Activated B cell treated with CpG ODN at 0.5 μM for 24 hours (primary cell): ENCODE results near the gene KATNB1. TPM values are rescaled to one million over a fixed set of nuclear protein-coding genes. Genes with fewer than 3 reads are reported as not detected.

Source experiments
- ATAC-seq: fragments of 200-7000 bp; cut with Tn5 transposase; one replicate; pipeline ENCODE4 v1.10.0; 2021; ENCODE audit warnings: low read depth, mild to moderate bottlenecking, moderate library complexity
- CTCF ChIA-PET: fragments of 350-600 bp; sonication (Branson Sonifier 250); formaldehyde crosslinking; loops from one replicate; lab custom pipeline; 2021; ENCODE audit warnings: antibody characterized with exemption; lab: Charles Lee
- POLR2A ChIA-PET: fragments of 350-600 bp; sonication (Branson Sonifier 250); formaldehyde crosslinking; loops from one replicate; lab custom pipeline; 2021; ENCODE audit warnings: antibody characterized with exemption; lab: Charles Lee
- DNase-seq: peaks from one replicate; pipeline ENCODE4 v3.0.0; 2022
- H3K27ac Mint-ChIP-seq: one replicate; pipeline ENCODE4 v1.8.0; 2020; ENCODE audit warnings: mixed read lengths
- H3K27me3 Mint-ChIP-seq: one replicate; pipeline ENCODE4 v1.8.0; 2021; ENCODE audit warnings: mixed read lengths
- H3K36me3 Mint-ChIP-seq: one replicate; pipeline ENCODE4 v1.8.0; 2021; ENCODE audit warnings: low read depth, mixed read lengths
- H3K4me1 Mint-ChIP-seq: one replicate; pipeline ENCODE4 v1.8.0; 2021; ENCODE audit warnings: mixed read lengths
- H3K4me3 Mint-ChIP-seq: one replicate; pipeline ENCODE4 v1.8.0; 2020; ENCODE audit warnings: mild to moderate bottlenecking, mixed read lengths
- H3K9me3 Mint-ChIP-seq: one replicate; pipeline ENCODE4 v1.8.0; 2020; ENCODE audit warnings: mixed read lengths
- CTCF ChIP-seq: fragments of 200-600 bp; IDR thresholded peaks from one replicate; pipeline ENCODE4 v1.8.0; 2022; ENCODE audit warnings: antibody characterized with exemption, mild to moderate bottlenecking
- intact Hi-C: fragments of 100-400 bp; cut with micrococcal nuclease; formaldehyde crosslinking; loops from one replicate; pipeline ENCODE4 v1.15.1; 2024
- total RNA-seq: library from RNA; stranded (reverse); gene quantifications from 2 replicates; pipeline ENCODE4 v1.2.3, GENCODE V29; 2022

Gene KATNB1
- total RNA-seq, 1 donor from 2014 or later: 16.8 TPM

GRCh38 chr16:57805176-57805575, 69.6 kb downstream of the KATNB1 start:
- H3K4me1 Mint-ChIP-seq: peaks cover 21% of the 10 kb centered on the region
- POLR2A ChIA-PET: no interaction called here
- no peak overlapping the region for H3K27ac Mint-ChIP-seq
- peaks cover 47% of the 10 kb centered on the region for H3K27me3 Mint-ChIP-seq
- intact Hi-C loops: no loop called here
- ATAC-seq (no peak), DNase-seq (no peak)
- CTCF ChIA-PET: no interaction called here
- H3K9me3 Mint-ChIP-seq: no peaks in the 10 kb centered on the region
- H3K36me3 Mint-ChIP-seq: no peaks in the 10 kb centered on the region
- no peak overlapping the region for H3K4me3 Mint-ChIP-seq
- TF ChIP-seq CTCF: no peak

Other genes with a start within 250 kb of the KATNB1 start
- 0.66 and 0.73 TPM in 2 replicates for gene DOK4, start 249.3 kb upstream of the KATNB1 start, total RNA-seq
- 15.5 TPM in 2 replicates for gene CCDC102A, start 199.2 kb upstream of the KATNB1 start, total RNA-seq
- gene ADGRG5, start 193.1 kb upstream of the KATNB1 start, total RNA-seq: 22.2 and 23.0 TPM in 2 replicates
- 0.13 and 0.15 TPM in 2 replicates for gene ADGRG1, start 107.1 kb upstream of the KATNB1 start, total RNA-seq
- not detected in 2 replicates for gene ADGRG3, start 67.5 kb upstream of the KATNB1 start, total RNA-seq
- not detected in 2 replicates for gene DRC7, start 41.0 kb upstream of the KATNB1 start, total RNA-seq
- 0.27 and 0.29 TPM in 2 replicates for gene KIFC3, start 66.7 kb downstream of the KATNB1 start, total RNA-seq
- gene CNGB1, start 235.4 kb downstream of the KATNB1 start, total RNA-seq: not detected in 2 replicates